GM23338 (cell line): Measurements from ENCODE around the gene GPR176. TPM values are rescaled to one million over a fixed set of nuclear protein-coding genes. Genes with fewer than 3 reads are reported as not detected.
A peak's percentile ranks its signal among the peaks of the same experiment; 100 is the strongest.

Experiments used
- ATAC-seq: fragments of 200-7000 bp; cut with Tn5 transposase; 3 replicates; pipeline ENCODE4 v1.9.1; 2020
- DNase-seq: peaks from one replicate; pipeline ENCODE4 v3.0.0-alpha.2; 2015; ENCODE audit warnings: low spot score
- H2AFZ ChIP-seq: fragments of 200-600 bp; sonication (generic); 2 replicates; pipeline ENCODE4 v1.8.0; 2016; ENCODE audit warnings: antibody characterized with exemption, mild to moderate bottlenecking, moderate library complexity
- H3F3A ChIP-seq: fragments of 200-600 bp; sonication (generic); replicated peaks from 2 replicates; pipeline ENCODE4 v1.8.0; 2017; ENCODE audit warnings: antibody characterized with exemption, mixed run types, low read depth
- H3K27ac ChIP-seq: fragments of 200-600 bp; sonication (generic); 2 replicates; pipeline ENCODE4 v1.6.1; 2016; ENCODE audit warnings: low read depth
- H3K27me3 ChIP-seq: fragments of 200-600 bp; sonication (generic); 2 replicates; pipeline ENCODE4 v1.8.0; 2016; ENCODE audit warnings: mild to moderate bottlenecking, mixed run types, moderate library complexity; ENCODE audit not compliant: insufficient read depth
- H3K36me3 ChIP-seq: fragments of 200-600 bp; sonication (generic); 2 replicates; pipeline ENCODE4 v1.8.0; 2016; ENCODE audit warnings: mild to moderate bottlenecking; ENCODE audit not compliant: insufficient read depth
- H3K4me1 ChIP-seq: fragments of 200-600 bp; sonication (generic); 2 replicates; pipeline ENCODE4 v1.8.0; 2016; ENCODE audit warnings: mild to moderate bottlenecking, moderate library complexity; ENCODE audit not compliant: insufficient read depth
- H3K4me2 ChIP-seq: fragments of 200-600 bp; sonication (generic); 2 replicates; pipeline ENCODE4 v1.7.1; 2017; ENCODE audit warnings: mixed run types
- H3K4me3 ChIP-seq: fragments of 200-600 bp; sonication (generic); 2 replicates; pipeline ENCODE4 v1.6.1; 2016; ENCODE audit warnings: mixed run types
- H3K79me2 ChIP-seq: fragments of 200-600 bp; sonication (generic); replicated peaks from 2 replicates; pipeline ENCODE4 v1.8.0; 2017; ENCODE audit warnings: mild to moderate bottlenecking; ENCODE audit not compliant: insufficient read depth
- H3K9me2 ChIP-seq: fragments of 200-600 bp; sonication (generic); 2 replicates; pipeline ENCODE4 v1.8.0; 2017; ENCODE audit not compliant: insufficient read depth
- H4K20me1 ChIP-seq: fragments of 200-600 bp; sonication (generic); replicated peaks from 2 replicates; pipeline ENCODE4 v1.8.0; 2017; ENCODE audit warnings: mild to moderate bottlenecking; ENCODE audit not compliant: insufficient read depth
- H3K27ac Mint-ChIP-seq: 2 replicates; pipeline ENCODE4 v1.8.0; 2020; ENCODE audit warnings: inconsistent platforms, mild to moderate bottlenecking, moderate library complexity, mixed read lengths
- H3K27me3 Mint-ChIP-seq: 3 replicates; pipeline ENCODE4 v1.8.0; 2022; ENCODE audit warnings: low read depth, mild to moderate bottlenecking, moderate library complexity, mixed read lengths, inconsistent platforms; ENCODE audit not compliant: insufficient read depth, poor library complexity
- H3K36me3 Mint-ChIP-seq: 3 replicates; pipeline ENCODE4 v1.8.0; 2021; ENCODE audit warnings: low read depth, mild to moderate bottlenecking, inconsistent platforms, moderate library complexity, mixed read lengths
- H3K4me1 Mint-ChIP-seq: 3 replicates; pipeline ENCODE4 v1.8.0; 2020; ENCODE audit warnings: mild to moderate bottlenecking, inconsistent platforms, mixed read lengths
- H3K4me3 Mint-ChIP-seq: 3 replicates; pipeline ENCODE4 v1.8.0; 2021; ENCODE audit warnings: moderate library complexity, mild to moderate bottlenecking, inconsistent platforms, mixed read lengths
- H3K9me3 Mint-ChIP-seq: 3 replicates; pipeline ENCODE4 v1.8.0; 2020; ENCODE audit warnings: moderate library complexity, mild to moderate bottlenecking, inconsistent platforms, mixed read lengths
- EZH2 ChIP-seq: fragments of 200-600 bp; sonication (generic); IDR thresholded peaks from one replicate; pipeline ENCODE4 v1.8.0; 2017; ENCODE audit warnings: antibody characterized with exemption, mild to moderate bottlenecking, low read depth; ENCODE audit not compliant: unreplicated experiment
- EZH2phosphoT487 ChIP-seq: fragments of 200-600 bp; sonication (generic); IDR thresholded peaks from one replicate; pipeline ENCODE4 v1.8.1; 2018; ENCODE audit warnings: antibody characterized with exemption; ENCODE audit not compliant: unreplicated experiment
- NANOG ChIP-seq: IDR thresholded peaks from 2 replicates; pipeline ENCODE4 v1.6.1; 2016; ENCODE audit warnings: antibody characterized with exemption, borderline replicate concordance
- POLR2AphosphoS5 ChIP-seq: IDR thresholded peaks from 2 replicates; pipeline ENCODE4 v1.6.1; 2016; ENCODE audit warnings: antibody characterized with exemption, low read depth
- ZNF114 ChIP-seq: fragments of 250-450 bp; sonication (Bioruptor Pico); IDR thresholded peaks from 2 replicates; pipeline ENCODE4 v1.5.0; 2020; ENCODE audit warnings: mild to moderate bottlenecking, moderate library complexity
- polyA plus RNA-seq: library from polyadenylated mRNA; unstranded; fragments of >200 nt; fragmentation: Nextera tagmentation; extraction: Ambion mirVana; gene quantifications from 2 replicates; pipeline ENCODE4 v1.2.1, GENCODE V29; 2016
- total RNA-seq: library from RNA; depleted of rRNA; stranded (reverse); fragments of >200 nt; shearing (Covaris generic); gene quantifications from 2 replicates; pipeline ENCODE4 v1.2.3, GENCODE V29; 2014
- TF ChIP-seq, protein P1 (sequence below): fragments of 250-450 bp; sonication (Bioruptor Pico); IDR thresholded peaks from 2 replicates; pipeline ENCODE4 v1.5.0; 2020; ENCODE audit warnings: mild to moderate bottlenecking, moderate library complexity
- TF ChIP-seq, protein P2 (sequence below): IDR thresholded peaks from 2 replicates; pipeline ENCODE4 v1.6.1; 2016; ENCODE audit warnings: antibody characterized with exemption

The GPR176 gene
- total and polyA plus RNA-seq, 2 experiments from 2014 or later = 60.0 to 248 TPM

DNA sequence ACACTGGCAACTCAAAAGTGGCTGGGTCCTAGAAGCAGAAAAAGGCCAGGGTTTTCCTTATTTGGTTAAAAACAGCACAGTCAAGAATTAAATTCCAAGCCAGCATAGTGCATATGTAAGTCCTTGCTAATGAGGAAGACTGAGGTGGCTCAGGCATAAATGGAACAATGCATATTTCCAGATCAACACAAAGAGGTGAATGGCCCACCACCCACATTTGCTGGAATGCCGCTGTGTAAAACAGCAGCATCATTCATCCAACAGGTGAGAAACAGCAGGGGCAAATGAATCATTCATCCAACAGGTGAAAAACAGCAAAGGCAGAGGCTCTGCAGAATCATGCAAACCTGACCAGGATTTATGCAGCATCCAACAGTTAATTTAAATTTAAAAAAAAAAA lies 32.9 kb downstream of the GPR176 start (continued):
- TF ChIP-seq, protein P1, sequence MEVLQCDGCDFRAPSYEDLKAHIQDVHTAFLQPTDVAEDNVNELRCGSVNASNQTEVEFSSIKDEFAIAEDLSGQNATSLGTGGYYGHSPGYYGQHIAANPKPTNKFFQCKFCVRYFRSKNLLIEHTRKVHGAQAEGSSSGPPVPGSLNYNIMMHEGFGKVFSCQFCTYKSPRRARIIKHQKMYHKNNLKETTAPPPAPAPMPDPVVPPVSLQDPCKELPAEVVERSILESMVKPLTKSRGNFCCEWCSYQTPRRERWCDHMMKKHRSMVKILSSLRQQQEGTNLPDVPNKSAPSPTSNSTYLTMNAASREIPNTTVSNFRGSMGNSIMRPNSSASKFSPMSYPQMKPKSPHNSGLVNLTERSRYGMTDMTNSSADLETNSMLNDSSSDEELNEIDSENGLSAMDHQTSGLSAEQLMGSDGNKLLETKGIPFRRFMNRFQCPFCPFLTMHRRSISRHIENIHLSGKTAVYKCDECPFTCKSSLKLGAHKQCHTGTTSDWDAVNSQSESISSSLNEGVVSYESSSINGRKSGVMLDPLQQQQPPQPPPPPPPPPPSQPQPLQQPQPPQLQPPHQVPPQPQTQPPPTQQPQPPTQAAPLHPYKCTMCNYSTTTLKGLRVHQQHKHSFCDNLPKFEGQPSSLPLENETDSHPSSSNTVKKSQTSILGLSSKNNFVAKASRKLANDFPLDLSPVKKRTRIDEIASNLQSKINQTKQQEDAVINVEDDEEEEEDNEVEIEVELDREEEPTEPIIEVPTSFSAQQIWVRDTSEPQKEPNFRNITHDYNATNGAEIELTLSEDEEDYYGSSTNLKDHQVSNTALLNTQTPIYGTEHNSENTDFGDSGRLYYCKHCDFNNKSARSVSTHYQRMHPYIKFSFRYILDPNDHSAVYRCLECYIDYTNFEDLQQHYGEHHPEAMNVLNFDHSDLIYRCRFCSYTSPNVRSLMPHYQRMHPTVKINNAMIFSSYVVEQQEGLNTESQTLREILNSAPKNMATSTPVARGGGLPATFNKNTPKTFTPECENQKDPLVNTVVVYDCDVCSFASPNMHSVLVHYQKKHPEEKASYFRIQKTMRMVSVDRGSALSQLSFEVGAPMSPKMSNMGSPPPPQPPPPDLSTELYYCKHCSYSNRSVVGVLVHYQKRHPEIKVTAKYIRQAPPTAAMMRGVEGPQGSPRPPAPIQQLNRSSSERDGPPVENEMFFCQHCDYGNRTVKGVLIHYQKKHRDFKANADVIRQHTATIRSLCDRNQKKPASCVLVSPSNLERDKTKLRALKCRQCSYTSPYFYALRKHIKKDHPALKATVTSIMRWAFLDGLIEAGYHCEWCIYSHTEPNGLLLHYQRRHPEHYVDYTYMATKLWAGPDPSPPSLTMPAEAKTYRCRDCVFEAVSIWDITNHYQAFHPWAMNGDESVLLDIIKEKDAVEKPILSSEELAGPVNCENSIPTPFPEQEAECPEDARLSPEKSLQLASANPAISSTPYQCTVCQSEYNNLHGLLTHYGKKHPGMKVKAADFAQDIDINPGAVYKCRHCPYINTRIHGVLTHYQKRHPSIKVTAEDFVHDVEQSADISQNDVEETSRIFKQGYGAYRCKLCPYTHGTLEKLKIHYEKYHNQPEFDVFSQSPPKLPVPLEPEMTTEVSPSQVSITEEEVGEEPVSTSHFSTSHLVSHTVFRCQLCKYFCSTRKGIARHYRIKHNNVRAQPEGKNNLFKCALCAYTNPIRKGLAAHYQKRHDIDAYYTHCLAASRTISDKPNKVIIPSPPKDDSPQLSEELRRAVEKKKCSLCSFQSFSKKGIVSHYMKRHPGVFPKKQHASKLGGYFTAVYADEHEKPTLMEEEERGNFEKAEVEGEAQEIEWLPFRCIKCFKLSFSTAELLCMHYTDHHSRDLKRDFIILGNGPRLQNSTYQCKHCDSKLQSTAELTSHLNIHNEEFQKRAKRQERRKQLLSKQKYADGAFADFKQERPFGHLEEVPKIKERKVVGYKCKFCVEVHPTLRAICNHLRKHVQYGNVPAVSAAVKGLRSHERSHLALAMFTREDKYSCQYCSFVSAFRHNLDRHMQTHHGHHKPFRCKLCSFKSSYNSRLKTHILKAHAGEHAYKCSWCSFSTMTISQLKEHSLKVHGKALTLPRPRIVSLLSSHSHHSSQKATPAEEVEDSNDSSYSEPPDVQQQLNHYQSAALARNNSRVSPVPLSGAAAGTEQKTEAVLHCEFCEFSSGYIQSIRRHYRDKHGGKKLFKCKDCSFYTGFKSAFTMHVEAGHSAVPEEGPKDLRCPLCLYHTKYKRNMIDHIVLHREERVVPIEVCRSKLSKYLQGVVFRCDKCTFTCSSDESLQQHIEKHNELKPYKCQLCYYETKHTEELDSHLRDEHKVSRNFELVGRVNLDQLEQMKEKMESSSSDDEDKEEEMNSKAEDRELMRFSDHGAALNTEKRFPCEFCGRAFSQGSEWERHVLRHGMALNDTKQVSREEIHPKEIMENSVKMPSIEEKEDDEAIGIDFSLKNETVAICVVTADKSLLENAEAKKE = peak; percentile 83
- TF ChIP-seq NANOG (peak; percentile 99), ZNF114 (CRISPR knock-in tag) (no peak), EZH2 (no peak)

DNA sequence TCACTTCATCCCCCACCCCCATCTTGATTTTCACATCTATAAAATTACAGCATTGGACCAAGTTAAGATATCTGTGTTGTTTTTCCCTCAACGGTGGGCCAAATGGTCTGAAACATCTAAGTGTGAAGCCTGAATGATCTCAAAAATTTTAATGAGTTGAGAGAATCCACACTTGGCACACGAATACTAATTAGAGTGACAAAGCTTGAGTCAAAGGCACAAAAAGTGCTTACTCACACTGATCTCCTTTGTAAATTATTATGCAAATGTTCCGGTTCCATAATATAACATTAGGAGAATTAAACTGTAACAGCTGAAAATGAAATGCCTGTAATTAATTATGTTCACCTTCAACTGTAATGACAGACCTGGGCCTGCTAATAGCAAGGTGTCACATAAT lies 33.6 kb downstream of the GPR176 start:
- no peaks in the 10 kb centered on the region for H3K9me2 ChIP-seq
- no peak for ATAC-seq
- peak overlapping the region; percentile 56 for H3K4me2 ChIP-seq
- H4K20me1 ChIP-seq = no peaks in the 10 kb centered on the region
- TF ChIP-seq EZH2phosphoT487 (no peak), ZNF114 (CRISPR knock-in tag) (no peak), NANOG (no peak), POLR2AphosphoS5 (no peak)
- TF ChIP-seq, protein P2, sequence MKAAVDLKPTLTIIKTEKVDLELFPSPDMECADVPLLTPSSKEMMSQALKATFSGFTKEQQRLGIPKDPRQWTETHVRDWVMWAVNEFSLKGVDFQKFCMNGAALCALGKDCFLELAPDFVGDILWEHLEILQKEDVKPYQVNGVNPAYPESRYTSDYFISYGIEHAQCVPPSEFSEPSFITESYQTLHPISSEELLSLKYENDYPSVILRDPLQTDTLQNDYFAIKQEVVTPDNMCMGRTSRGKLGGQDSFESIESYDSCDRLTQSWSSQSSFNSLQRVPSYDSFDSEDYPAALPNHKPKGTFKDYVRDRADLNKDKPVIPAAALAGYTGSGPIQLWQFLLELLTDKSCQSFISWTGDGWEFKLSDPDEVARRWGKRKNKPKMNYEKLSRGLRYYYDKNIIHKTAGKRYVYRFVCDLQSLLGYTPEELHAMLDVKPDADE = 0 out of 2 replicates have a peak, but pooled peaks have one; percentile 16
- peaks cover 77% of the 10 kb centered on the region for H3K4me1 Mint-ChIP-seq
- H3K27me3 ChIP-seq = no peaks in the 10 kb centered on the region
- H3K79me2 ChIP-seq = peaks cover 64% of the 10 kb centered on the region
- H3K4me1 ChIP-seq = peaks cover 78% of the 10 kb centered on the region
- peaks cover 15% of the 10 kb centered on the region for H3K27me3 Mint-ChIP-seq
- no peak for DNase-seq
- peak overlapping the region; percentile 97 for H3K27ac ChIP-seq
- H3K36me3 Mint-ChIP-seq = peaks cover 59% of the 10 kb centered on the region
- H3F3A ChIP-seq = peaks cover 20% of the 10 kb centered on the region; the same call in 1 of the 2 replicates
- 0 out of 2 replicates have a peak overlapping the region, but pooled peaks have one; percentile 4 for H3K4me3 ChIP-seq
- peak overlapping the region; percentile 99 for H3K27ac Mint-ChIP-seq
- H3K4me3 Mint-ChIP-seq = peak overlapping the region; percentile 53
- H3K9me3 Mint-ChIP-seq = no peaks in the 10 kb centered on the region
- H3K36me3 ChIP-seq = no peaks in the 10 kb centered on the region
- no peak overlapping the region for H2AFZ ChIP-seq
